GM20000 (cell line): Measurements from ENCODE around the gene NEUROD1.

Experiments
- DNase-seq: peaks from one replicate; pipeline ENCODE4 v3.0.0; 2012; ENCODE audit warnings: low spot score
- TF ChIP-seq, protein P1 (sequence below): IDR thresholded peaks from 2 replicates; pipeline ENCODE4 v1.5.1; 2012; ENCODE audit warnings: mild to moderate bottlenecking, control low read depth; ENCODE audit errors: extremely low read depth, missing control alignments

NEUROD1 gene

DNA sequence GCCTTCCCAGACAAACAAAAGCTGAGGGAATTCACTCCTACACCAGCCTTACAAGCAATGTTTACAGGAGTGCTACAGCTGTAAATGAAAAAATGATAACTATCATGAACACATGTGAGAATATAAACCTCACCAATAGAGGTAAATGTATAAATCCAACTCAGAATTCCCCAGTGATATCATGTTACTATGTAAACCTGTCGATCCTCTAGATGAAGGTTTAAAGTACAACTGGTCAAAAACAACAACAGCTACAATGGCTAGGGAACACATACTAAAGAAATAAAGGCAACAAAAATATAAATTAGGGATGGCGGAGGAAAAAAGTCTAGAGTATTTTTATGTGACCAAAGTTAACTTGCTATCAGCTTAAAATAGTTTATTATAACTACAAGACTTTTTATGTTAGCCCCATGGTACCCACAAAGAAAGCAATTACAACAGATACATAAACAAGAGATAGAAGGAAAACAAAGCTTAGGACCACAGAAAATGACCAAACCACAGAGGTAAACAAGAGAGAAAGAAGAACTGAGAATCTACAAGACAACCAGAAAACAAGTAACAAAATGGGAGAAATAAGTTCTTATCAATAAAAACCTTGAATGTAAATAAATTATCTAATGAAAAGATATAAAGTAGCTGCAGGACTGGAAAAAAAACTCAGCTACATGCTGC lies 31.7 kb downstream of the NEUROD1 start:
- TF ChIP-seq, protein P1, sequence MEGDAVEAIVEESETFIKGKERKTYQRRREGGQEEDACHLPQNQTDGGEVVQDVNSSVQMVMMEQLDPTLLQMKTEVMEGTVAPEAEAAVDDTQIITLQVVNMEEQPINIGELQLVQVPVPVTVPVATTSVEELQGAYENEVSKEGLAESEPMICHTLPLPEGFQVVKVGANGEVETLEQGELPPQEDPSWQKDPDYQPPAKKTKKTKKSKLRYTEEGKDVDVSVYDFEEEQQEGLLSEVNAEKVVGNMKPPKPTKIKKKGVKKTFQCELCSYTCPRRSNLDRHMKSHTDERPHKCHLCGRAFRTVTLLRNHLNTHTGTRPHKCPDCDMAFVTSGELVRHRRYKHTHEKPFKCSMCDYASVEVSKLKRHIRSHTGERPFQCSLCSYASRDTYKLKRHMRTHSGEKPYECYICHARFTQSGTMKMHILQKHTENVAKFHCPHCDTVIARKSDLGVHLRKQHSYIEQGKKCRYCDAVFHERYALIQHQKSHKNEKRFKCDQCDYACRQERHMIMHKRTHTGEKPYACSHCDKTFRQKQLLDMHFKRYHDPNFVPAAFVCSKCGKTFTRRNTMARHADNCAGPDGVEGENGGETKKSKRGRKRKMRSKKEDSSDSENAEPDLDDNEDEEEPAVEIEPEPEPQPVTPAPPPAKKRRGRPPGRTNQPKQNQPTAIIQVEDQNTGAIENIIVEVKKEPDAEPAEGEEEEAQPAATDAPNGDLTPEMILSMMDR, result no peak
- no peak for DNase-seq

DNA sequence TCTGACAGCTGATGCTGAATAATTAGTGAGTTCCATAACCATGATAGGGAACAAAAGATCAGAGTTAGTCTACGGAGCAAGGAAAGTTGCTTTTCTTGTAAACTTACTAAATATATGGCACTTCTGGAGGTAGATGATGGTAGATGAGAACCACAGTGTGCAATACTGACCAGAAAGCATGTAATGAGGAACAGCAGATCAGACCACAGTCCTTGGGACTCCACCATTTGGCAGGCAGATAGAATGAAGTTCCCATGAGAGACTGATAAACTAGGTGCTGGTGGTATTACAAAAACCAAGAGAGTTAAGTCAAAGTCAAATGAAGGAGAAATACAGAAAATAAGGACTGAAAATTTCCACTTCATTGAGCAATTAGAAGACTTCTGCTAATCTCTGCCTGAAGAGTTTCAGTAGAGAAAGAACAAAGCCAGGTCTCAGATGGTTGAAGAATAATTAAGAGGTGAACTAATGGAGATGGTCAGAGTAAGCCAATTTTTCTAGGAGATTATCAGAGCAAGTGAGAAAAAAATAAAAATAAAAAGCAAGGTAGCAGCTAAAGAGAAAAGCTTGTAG lies 33.8 kb downstream of the NEUROD1 start:
- no peak for DNase-seq
- TF ChIP-seq, protein P1, result no peak

DNA sequence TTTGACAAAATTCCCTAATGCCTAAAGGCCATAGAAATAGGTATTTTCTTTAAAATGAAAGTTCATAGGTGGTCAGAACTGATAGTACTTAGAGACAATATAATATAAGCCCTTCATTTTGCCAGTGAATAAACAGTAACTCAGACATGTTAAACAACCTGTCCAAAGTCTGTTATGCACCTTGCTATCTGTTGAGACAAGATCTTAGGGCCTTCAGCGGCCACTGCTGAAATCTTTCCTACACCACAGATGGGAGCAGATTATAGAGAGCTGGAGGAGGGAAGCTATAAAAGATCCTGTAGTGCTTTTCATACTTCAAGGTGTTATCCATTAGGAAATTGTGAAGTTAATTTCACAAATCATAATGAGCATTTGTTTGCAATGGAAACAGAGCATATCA lies 37.2 kb downstream of the NEUROD1 start:
- TF ChIP-seq, protein P1, result no peak

DNA sequence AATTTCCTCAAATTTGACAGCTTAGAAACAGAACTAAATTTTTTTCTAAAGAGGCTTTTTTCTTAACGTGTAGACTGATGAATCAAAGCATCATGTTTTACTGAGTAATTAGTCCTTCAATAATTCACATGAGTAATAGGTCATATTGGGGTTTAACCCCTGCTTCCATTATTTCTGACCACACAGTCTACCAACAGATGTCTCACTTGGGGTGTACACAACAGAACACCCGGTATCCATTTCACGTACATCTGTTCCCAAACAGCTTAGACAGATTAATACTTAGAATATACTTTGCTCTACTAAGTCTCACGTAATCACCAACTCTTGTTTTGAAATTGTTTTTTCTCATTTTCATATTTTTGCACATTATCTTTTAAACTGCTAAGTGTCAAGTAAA lies 38.2 kb downstream of the NEUROD1 start:
- no peak for DNase-seq
- TF ChIP-seq, protein P1, result no peak

More for the DNA sequence above, 37.2 kb downstream of the NEUROD1 start:
- DNase-seq, result no peak

DNA sequence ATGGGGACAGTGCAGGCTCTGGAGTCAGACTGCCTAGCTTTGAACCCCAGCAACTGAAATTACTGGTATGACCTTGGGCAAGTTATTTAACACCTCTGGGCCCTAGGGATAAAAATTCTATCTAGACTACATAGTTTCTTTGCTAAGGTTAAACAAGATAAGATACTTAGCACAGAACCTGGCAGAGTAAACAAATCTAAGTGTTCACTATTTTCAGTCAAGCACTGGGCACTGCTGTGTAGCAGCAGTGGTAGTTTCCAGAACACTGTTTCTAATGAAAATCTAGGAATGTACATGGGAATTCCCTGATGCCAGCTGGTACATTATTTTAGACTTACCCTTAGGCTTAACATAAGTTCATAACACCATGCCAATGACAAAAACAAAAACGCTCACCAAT lies 40.6 kb downstream of the NEUROD1 start:
- TF ChIP-seq, protein P1, result no peak
- no peak for DNase-seq

DNA sequence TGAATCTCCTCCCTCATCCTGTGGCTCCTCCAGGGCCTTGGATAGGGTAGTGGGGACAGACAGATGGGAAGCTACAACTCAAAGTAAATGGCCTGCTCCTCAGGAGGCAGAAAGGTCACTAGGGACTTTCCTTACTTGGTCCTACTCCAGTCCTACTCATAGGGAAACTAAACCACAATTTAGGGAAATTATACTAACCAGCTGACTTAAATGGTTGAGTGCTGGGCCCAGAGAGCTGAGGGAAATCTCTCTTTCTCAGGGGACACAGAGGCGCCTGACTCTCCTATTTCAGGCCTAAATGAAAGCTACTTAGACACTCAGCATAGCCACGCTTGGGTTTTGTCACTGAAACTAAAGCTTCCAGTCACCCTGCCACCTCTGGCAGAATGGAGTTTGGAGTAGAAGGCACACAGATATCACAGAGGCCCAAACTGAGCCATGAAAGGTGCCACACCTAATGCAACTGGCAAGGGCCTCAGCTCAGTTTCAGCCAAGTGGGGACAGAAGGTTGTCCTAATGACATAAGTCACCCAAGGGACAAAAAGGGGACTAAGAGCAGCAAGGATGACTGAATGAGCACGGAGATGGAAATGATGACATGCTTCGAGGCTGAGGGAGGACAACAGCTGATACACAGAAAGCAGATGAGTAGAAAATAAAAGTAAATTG lies 47.5 kb downstream of the NEUROD1 start:
- DNase-seq, result peak; percentile 11

More for the DNA sequence above, 47.5 kb downstream of the NEUROD1 start:
- TF ChIP-seq, protein P1, result no peak
